Naive thymus-derived CD8-positive, alpha-beta T cell (primary cell): ENCODE data around the gene IRX6. TPM values are rescaled to one million over a fixed set of nuclear protein-coding genes. Genes with fewer than 3 reads are reported as not detected.

Experiments used
- ATAC-seq, 2 donors: fragments of 150-1000 bp; cut with Tn5 transposase in 1 of 2; sonication (Bioruptor Pico), chemical (Tn5 transposase) in 1 of 2; 1 replicate in 1 of 2; 2 replicates in 1 of 2; pipeline ENCODE4 v1.10.0; 2021; ENCODE audit warnings: mild to moderate bottlenecking in 2 of 2, moderate library complexity in 2 of 2
- POLR2A ChIA-PET: fragments of 350-600 bp; sonication (Branson Sonifier 250); formaldehyde crosslinking; loops from one replicate; lab custom pipeline; 2021; ENCODE audit warnings: antibody characterized with exemption; lab: Charles Lee
- DNase-seq, 10 donors: peaks; one replicate each; pipeline versions ENCODE4 v3.0.0 to v3.0.0-alpha.2; 2020 to 2022
- H3K27ac Mint-ChIP-seq, 10 donors: one replicate each; pipeline ENCODE4 v1.8.0; 2020 to 2022; ENCODE audit warnings: mild to moderate bottlenecking in 10 of 10, mixed read lengths in 10 of 10, moderate library complexity in 4 of 10, inconsistent platforms in 1 of 10
- H3K27me3 Mint-ChIP-seq, 5 donors: one replicate each; pipeline ENCODE4 v1.8.0; 2021 to 2022; ENCODE audit warnings: mixed read lengths in 5 of 5
- H3K36me3 Mint-ChIP-seq, 3 donors: one replicate each; pipeline ENCODE4 v1.8.0; 2020 to 2022; ENCODE audit warnings: mixed read lengths in 3 of 3, mild to moderate bottlenecking in 2 of 3, inconsistent platforms in 1 of 3
- H3K4me1 Mint-ChIP-seq, 4 donors: one replicate each; pipeline ENCODE4 v1.8.0; 2021 to 2022; ENCODE audit warnings: mixed read lengths in 4 of 4
- H3K4me3 Mint-ChIP-seq, 10 donors: one replicate each; pipeline ENCODE4 v1.8.0; 2020 to 2022; ENCODE audit warnings: mild to moderate bottlenecking in 10 of 10, mixed read lengths in 10 of 10, moderate library complexity in 6 of 10, inconsistent platforms in 1 of 10
- H3K9me3 Mint-ChIP-seq, 9 donors: one replicate each; pipeline ENCODE4 v1.8.0; 2020 to 2022; ENCODE audit warnings: mixed read lengths in 9 of 9, mild to moderate bottlenecking in 3 of 9, inconsistent platforms in 1 of 9, moderate library complexity in 1 of 9
- polyA plus RNA-seq, 3 donors: library from polyadenylated mRNA; unstranded; fragments of 300-500 nt; fragmentation: Illumina TruSeq; gene quantifications; one replicate each; pipeline ENCODE4 v1.2.3, GENCODE V29; 2021
- total RNA-seq, 8 experiments: library from RNA in 2 of 8; stranded (reverse) in 2 of 8; gene quantifications; one replicate each; pipeline ENCODE4 v1.2.3 and lab custom pipeline; 2021 to 2026

Gene IRX6
- total and polyA plus RNA-seq, 5 experiments from 2014 or later: not detected

DNA sequence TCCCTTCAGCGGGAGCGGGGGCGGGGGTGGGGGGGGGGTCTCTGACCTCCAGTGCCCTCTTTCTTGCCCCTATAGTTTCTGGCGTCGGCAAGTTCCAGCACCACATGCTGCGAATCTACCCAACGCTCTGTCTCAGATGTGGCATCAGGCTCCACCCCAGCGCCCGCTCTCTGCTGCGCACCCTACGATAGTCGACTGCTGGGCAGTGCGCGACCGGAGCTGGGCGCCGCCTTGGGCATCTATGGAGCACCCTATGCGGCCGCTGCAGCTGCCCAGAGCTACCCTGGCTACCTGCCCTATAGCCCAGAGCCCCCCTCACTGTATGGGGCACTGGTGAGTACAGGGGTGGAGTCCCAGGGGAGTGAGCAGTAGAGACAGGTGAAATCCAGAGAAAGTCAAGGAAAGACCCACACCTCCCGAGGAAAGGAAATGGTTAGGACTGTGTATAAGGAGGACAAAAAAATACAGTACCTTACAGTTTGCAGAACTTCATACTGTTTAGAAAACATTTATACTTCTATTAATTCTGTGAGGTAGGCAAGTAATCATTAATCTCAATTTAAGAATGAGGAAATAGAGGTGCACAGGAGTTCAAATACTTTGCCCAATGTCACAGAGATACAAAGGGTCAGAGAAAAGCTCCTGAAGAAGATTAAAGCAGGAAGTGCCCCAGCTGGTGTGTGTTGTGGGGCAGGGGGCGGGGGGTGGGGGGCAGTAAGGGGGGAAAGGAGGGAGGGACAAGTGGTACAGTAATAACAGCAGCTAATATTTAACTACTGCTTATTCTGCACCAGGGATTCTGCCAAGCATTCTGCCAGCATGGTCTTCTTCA is 2.5 kb downstream of the IRX6 start:
- Mint-ChIP-seq H3K9me3 (no peaks in the 10 kb centered on the region), H3K27ac (no peak overlapping the region), H3K4me1 (peaks cover 0 to 15% (median 10%) of the 10 kb centered on the region in 4 donors), H3K27me3 (peaks cover 14 to 80% (median 50%) of the 10 kb centered on the region in 5 donors), H3K36me3 (peaks cover 0 to 4% (median 0%) of the 10 kb centered on the region in 3 donors), H3K4me3 (no peak overlapping the region)
- no peak for ATAC-seq
- no peak for DNase-seq
- POLR2A ChIA-PET: no interaction called here

DNA sequence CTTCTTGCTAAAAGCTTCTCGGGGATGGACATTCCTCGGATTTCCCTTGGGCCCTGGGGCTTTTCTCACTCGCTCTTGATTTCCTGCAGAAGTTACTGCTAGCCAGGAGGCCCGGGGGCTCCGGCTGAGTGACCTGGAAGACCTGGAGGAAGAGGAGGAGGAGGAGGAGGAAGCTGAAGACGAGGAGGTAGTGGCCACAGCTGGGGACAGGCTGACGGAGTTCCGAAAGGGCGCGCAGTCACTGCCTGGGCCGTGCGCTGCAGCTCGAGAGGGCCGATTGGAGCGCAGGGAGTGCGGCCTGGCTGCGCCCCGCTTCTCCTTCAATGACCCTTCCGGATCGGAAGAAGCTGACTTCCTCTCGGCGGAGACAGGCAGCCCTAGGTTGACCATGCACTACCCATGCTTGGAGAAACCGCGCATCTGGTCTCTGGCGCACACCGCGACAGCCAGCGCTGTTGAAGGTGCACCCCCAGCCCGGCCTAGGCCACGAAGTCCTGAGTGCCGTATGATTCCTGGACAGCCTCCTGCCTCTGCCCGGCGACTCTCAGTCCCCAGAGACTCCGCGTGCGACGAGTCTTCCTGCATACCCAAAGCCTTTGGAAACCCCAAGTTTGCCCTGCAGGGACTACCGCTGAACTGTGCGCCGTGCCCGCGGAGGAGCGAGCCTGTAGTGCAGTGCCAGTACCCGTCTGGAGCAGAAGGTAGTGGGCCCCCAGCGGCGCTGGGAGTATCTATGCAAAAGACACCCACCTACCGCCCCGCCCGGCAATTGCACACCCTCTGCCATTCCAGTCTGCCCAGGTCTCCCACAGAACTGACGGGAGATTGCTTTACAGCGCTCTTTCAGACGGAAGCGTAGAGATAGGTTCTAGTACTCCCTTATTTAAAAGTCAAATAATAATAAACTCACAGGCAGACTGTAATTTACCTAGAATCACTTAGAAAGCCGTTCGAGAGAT is 4.9 kb downstream of the IRX6 start:
- no peak for ATAC-seq
- POLR2A ChIA-PET: no interaction called here
- peaks cover 0 to 4% (median 0%) of the 10 kb centered on the region in 3 donors for H3K36me3 Mint-ChIP-seq
- H3K9me3 Mint-ChIP-seq: peaks cover 0 to 2% (median 0%) of the 10 kb centered on the region in 9 donors
- H3K4me3 Mint-ChIP-seq: no peak overlapping the region
- H3K27me3 Mint-ChIP-seq: peaks cover 24 to 90% (median 62%) of the 10 kb centered on the region in 5 donors
- H3K27ac Mint-ChIP-seq: no peak overlapping the region
- DNase-seq: no peak
- H3K4me1 Mint-ChIP-seq: peaks cover 0 to 19% (median 11%) of the 10 kb centered on the region in 4 donors

DNA sequence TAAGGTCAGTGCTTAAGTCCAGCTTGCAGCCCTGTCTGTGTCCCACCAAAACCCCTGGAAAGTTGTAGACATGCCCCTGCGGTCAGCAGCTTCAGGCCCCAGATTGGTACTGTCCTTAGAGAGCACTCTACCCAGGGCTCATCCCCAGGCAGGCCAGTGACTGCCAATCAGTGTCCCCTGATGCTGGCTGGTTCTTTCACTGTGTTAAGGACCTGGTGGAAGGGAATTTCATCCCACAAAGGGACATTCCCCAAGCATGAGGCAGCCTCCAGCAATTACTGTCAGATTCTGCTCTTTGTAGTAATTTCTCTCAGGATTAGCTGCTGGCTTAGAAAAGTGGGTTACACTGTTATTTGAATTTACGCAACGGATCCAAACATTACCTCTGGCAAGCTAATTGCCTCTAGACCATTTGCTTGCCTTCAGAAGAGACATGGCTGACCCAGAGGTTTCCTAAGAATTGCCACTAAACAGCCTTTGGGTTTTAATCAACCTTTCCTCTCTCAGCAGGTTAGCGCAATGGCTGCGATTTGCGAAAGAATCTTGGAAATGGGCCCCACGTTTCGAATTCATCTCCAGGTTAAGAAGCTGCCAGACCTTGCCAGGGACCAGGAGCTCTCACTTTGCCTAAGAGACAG is 5.9 kb downstream of the IRX6 start:
- Mint-ChIP-seq H3K36me3 (peaks cover 0 to 4% (median 0%) of the 10 kb centered on the region in 3 donors), H3K27me3 (peaks cover 27 to 96% (median 64%) of the 10 kb centered on the region in 5 donors), H3K4me3 (no peak overlapping the region), H3K9me3 (peaks cover 0 to 2% (median 0%) of the 10 kb centered on the region in 9 donors), H3K4me1 (peaks cover 0 to 19% (median 11%) of the 10 kb centered on the region in 4 donors), H3K27ac (no peak overlapping the region)
- DNase-seq: no peak
- POLR2A ChIA-PET: no interaction called here
- ATAC-seq: no peak

DNA sequence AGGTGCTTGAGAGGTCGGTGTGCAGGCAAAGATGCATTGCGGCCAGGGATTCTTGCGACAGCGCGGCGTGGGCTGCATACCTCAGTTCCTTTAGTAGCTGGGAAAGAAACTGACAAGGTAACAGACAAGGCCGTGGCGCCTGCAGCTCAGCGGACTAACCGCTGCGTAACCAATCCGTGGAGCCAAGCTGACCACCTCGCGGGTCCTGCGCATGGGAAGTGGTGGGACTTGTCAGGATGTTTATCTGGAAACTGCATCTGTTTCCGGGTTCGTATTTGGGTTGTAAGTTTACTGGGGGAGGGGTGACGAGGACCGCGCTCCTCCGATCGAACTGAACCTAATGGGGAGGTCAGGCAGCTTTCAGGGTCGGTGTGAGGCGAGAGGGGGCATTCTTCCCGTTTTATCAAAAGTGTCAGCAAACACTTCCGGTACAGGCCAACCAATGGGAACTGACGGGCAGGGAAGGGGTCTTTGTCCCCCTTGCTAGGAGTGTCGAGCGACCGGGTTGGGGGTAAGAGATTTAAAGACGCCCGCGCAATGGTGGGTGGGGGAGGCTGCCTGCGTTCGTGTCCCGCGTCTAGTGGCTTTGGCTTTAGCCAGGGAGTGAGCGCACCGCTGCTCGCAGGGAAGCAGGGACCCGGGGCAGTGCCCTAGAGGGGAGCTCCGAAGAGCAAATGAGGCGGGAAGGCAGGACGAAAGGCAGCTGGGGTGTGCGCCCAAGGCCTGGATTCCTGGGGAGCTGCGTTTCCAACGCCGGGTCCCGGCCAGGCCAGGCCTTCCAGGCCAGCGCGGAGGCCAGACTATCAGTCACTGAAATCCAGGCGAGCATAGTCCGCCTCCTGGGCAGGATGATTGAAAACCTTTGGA is 7.0 kb downstream of the IRX6 start:
- POLR2A ChIA-PET: no interaction called here
- Mint-ChIP-seq H3K4me1 (peaks cover 0 to 13% (median 10%) of the 10 kb centered on the region in 4 donors), H3K9me3 (peaks cover 0 to 2% (median 0%) of the 10 kb centered on the region in 9 donors), H3K27me3 (peaks cover 21 to 85% (median 59%) of the 10 kb centered on the region in 5 donors), H3K27ac (no peak overlapping the region), H3K4me3 (peak overlapping the region in 5 of 10 donors; percentile 2 to 52 (median 24)), H3K36me3 (peaks cover 0 to 4% (median 0%) of the 10 kb centered on the region in 3 donors)
- no peak for DNase-seq
- no peak for ATAC-seq

DNA sequence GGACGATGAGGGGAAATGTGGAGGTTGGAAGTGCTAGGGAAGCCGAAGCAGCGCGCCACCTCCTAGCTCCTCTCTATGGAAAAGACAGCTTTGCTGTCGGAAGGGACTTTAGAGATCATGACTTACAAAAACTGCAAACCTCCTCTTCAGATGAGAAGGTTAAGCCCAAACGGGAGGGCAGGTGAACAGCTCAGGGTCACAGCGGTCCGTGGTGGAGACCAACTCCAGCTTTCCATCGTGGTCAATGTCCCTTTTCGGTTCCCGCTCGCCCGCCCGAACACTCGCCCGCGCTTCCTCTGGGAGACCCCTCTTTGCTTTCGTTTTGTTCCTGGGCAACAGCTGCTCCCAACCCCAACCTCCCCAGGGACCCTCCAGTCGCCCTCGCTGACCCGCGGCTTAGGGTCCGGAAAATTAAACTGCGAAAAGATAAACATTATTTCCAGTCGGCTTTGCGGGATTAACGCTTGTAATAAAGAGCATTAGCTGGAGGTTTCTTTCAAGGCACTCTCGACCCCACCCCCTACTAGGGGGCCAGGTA is 7.7 kb downstream of the IRX6 start:
- H3K9me3 Mint-ChIP-seq: peaks cover 0 to 2% (median 0%) of the 10 kb centered on the region in 9 donors
- no peak overlapping the region for H3K27ac Mint-ChIP-seq
- H3K36me3 Mint-ChIP-seq: peaks cover 0 to 4% (median 0%) of the 10 kb centered on the region in 3 donors
- peak overlapping the region in 1 of 10 donors; percentile 67 for H3K4me3 Mint-ChIP-seq
- POLR2A ChIA-PET: no interaction called here
- H3K27me3 Mint-ChIP-seq: peaks cover 21 to 78% (median 54%) of the 10 kb centered on the region in 5 donors
- no peak for ATAC-seq
- no peak for DNase-seq
- H3K4me1 Mint-ChIP-seq: peaks cover 0 to 13% (median 10%) of the 10 kb centered on the region in 4 donors

DNA sequence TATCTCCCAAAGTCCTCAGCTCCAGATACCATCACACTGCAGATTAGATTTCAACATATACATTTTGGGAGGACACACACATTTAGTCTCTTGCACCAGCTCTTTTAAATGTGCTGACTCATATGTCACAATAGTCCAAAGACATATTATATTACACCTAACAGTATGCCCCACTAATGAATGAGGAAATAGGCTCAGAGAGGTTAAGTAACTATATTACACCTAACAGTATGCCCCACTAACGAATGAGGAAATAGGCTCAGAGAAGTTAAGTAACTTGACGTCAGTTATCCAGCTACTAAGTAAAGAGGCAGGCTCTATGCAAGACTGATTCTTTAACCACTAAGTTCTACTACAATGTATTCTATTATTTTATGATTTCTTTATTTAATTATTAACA is 9.7 kb downstream of the IRX6 start:
- no peak overlapping the region for H3K4me3 Mint-ChIP-seq
- H3K27me3 Mint-ChIP-seq: peaks cover 17 to 58% (median 46%) of the 10 kb centered on the region in 5 donors
- H3K27ac Mint-ChIP-seq: no peak overlapping the region
- DNase-seq: no peak
- H3K9me3 Mint-ChIP-seq: peaks cover 0 to 2% (median 0%) of the 10 kb centered on the region in 9 donors
- POLR2A ChIA-PET: no interaction called here
- H3K36me3 Mint-ChIP-seq: no peaks in the 10 kb centered on the region
- no peak for ATAC-seq
- peaks cover 0 to 13% (median 10%) of the 10 kb centered on the region in 4 donors for H3K4me1 Mint-ChIP-seq

DNA sequence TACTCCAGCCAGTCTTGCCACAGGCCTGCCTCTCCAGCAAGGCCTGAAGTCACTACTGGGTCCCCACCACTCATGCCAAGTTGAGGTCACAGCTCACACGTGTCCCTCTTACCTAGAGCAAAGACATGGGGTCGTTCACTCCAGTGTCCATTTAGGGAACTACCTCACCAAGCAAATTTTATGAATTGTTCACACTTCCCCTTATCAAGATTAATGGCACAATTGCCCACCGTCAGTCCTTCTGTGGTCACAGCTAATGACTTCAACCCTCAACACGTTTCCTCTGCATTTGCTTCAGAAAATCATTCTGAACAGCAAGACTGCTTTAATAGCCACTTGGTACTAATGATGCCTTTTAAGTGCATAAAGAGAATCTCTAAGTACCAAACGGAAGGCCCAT is 14.6 kb downstream of the IRX6 start:
- POLR2A ChIA-PET: no interaction called here
- H3K27ac Mint-ChIP-seq: no peak overlapping the region
- no peaks in the 10 kb centered on the region for H3K9me3 Mint-ChIP-seq
- no peaks in the 10 kb centered on the region for H3K36me3 Mint-ChIP-seq
- no peak overlapping the region for H3K4me3 Mint-ChIP-seq
- H3K4me1 Mint-ChIP-seq: no peaks in the 10 kb centered on the region
- ATAC-seq: no peak
- H3K27me3 Mint-ChIP-seq: peaks cover 3 to 34% (median 9%) of the 10 kb centered on the region in 5 donors
- no peak for DNase-seq

DNA sequence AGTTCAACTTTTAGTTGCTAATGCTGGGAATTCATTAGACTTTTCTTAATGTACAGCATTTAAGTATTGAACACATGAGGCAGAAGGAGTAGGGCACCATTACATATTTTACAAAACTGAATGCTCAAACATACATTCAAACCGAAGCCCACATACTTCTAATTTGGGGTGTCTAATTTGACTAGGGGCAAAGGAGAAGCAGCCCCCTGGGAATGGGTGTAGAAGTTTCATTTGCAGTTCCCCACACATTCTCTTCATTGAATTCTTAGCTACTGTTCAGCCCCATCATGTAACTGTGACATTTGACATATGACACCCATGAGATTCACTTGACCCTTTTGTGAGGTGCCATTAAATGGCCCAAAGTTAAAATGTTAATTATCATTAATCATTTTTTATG is 16.4 kb downstream of the IRX6 start:
- H3K4me3 Mint-ChIP-seq: no peak overlapping the region
- DNase-seq (no peak), ATAC-seq (no peak)
- no peak overlapping the region for H3K27ac Mint-ChIP-seq
- H3K27me3 Mint-ChIP-seq: peaks cover 0 to 34% (median 4%) of the 10 kb centered on the region in 5 donors
- no peaks in the 10 kb centered on the region for H3K9me3 Mint-ChIP-seq
- no peaks in the 10 kb centered on the region for H3K4me1 Mint-ChIP-seq
- POLR2A ChIA-PET: no interaction called here
- H3K36me3 Mint-ChIP-seq: no peaks in the 10 kb centered on the region

DNA sequence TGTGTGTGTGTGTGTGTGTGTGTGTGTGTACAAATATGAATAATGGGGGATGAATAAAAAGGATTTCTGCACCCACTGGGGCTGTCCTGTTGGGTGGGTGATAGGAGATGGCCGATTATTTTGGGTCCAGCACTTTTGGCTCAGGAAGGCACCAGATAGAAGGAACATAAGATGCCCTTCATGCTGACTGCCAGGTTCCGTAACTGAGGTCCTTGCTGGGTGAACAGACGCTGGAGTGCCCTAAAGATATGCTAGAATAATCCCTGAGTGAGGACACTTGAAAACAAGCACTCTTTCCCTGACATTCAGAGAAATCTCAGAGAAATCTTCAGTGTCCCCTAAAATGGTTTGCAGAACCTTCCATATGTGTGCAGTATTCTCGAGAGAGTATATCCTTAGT is 17.7 kb downstream of the IRX6 start:
- H3K4me1 Mint-ChIP-seq: no peaks in the 10 kb centered on the region
- DNase-seq (no peak), ATAC-seq (no peak)
- H3K27ac Mint-ChIP-seq: no peak overlapping the region
- POLR2A ChIA-PET: no interaction called here
- H3K36me3 Mint-ChIP-seq: no peaks in the 10 kb centered on the region
- H3K4me3 Mint-ChIP-seq: no peak overlapping the region
- H3K9me3 Mint-ChIP-seq: peaks cover 0 to under 1% (median 0%) of the 10 kb centered on the region in 9 donors
- H3K27me3 Mint-ChIP-seq: peaks cover 2 to 34% (median 6%) of the 10 kb centered on the region in 5 donors

DNA sequence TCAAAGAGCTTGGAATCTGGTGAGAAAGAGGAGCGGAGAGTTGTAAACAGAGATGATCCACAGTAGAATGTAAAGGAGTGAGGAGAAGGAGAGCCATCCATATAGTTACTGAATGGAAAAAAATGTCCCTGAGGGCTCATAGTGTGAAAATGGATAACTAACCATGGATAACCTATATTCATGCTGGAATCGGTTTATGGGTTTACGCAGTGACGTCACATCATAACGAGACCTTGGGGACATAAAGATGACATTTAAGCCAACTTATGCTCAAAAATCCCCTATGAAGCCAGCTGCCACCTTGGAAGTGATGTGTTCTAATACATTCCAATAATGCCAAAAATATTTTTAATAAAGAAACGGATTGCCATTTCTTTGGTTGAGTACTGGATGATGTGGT is 22.5 kb downstream of the IRX6 start:
- POLR2A ChIA-PET: no interaction called here
- Mint-ChIP-seq H3K4me3 (no peak overlapping the region), H3K27ac (no peak overlapping the region), H3K9me3 (peaks cover 0 to 2% (median 0%) of the 10 kb centered on the region in 9 donors), H3K4me1 (no peaks in the 10 kb centered on the region), H3K27me3 (peaks cover 1 to 44% (median 8%) of the 10 kb centered on the region in 5 donors), H3K36me3 (peaks cover 0 to 3% (median 0%) of the 10 kb centered on the region in 3 donors)
- no peak for ATAC-seq
- no peak for DNase-seq

DNA sequence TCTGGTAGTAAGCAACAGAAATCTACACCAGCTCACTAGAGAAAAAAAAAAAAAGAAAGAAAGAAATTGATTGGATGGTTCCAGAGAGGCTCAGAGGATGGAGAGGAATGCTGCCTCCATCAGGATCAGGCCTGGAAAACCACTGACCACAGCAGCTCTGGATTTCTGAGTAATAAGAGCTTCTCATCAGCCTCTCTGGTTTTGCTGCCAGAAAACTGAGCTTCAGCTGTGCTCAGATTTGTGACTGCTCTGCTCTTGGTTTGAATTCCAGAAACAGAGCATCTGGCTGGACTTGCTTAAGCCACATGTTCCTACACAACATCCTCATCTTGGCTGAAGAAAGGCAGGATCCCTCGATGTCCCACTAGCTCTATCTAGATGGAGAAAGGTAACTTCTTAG is 25.9 kb downstream of the IRX6 start:
- Mint-ChIP-seq H3K27ac (no peak overlapping the region), H3K9me3 (peaks cover 0 to 2% (median 0%) of the 10 kb centered on the region in 9 donors), H3K27me3 (peaks cover 4 to 41% (median 9%) of the 10 kb centered on the region in 5 donors), H3K36me3 (peaks cover 0 to 3% (median 0%) of the 10 kb centered on the region in 3 donors), H3K4me3 (no peak overlapping the region), H3K4me1 (no peaks in the 10 kb centered on the region)
- ATAC-seq: no peak
- no peak for DNase-seq
- POLR2A ChIA-PET: no interaction called here
